Neural cell (in vitro differentiated cells): ENCODE measurements around the gene TBC1D8.

Experiments used
- EZH2 ChIP-seq: fragments of 200-600, 300-800 bp; shearing (Covaris generic), sonication (generic); IDR thresholded peaks from 2 replicates; pipeline ENCODE4 v1.6.1; 2014; ENCODE audit warnings: antibody characterized with exemption, low read length, borderline replicate concordance, mild to moderate bottlenecking; ENCODE audit not compliant: insufficient read depth, poor library complexity, severe bottlenecking
- SMC3 ChIP-seq: fragments of 450-650 bp; conservative IDR thresholded peaks from 2 replicates; pipeline ENCODE4 v1.6.1; 2014; ENCODE audit warnings: antibody characterized with exemption, mild to moderate bottlenecking, moderate library complexity; ENCODE audit not compliant: poor library complexity
- TF ChIP-seq, protein P1 (sequence below): fragments of 450-650 bp; IDR thresholded peaks from 2 replicates; pipeline ENCODE4 v1.5.1; 2014; ENCODE audit warnings: antibody characterized with exemption, mild to moderate bottlenecking, moderate library complexity; ENCODE audit not compliant: poor library complexity, severe bottlenecking
- TF ChIP-seq, protein P2 (sequence below): IDR thresholded peaks from 2 replicates; pipeline ENCODE4 v1.6.1; 2012; ENCODE audit warnings: borderline replicate concordance

DNA sequence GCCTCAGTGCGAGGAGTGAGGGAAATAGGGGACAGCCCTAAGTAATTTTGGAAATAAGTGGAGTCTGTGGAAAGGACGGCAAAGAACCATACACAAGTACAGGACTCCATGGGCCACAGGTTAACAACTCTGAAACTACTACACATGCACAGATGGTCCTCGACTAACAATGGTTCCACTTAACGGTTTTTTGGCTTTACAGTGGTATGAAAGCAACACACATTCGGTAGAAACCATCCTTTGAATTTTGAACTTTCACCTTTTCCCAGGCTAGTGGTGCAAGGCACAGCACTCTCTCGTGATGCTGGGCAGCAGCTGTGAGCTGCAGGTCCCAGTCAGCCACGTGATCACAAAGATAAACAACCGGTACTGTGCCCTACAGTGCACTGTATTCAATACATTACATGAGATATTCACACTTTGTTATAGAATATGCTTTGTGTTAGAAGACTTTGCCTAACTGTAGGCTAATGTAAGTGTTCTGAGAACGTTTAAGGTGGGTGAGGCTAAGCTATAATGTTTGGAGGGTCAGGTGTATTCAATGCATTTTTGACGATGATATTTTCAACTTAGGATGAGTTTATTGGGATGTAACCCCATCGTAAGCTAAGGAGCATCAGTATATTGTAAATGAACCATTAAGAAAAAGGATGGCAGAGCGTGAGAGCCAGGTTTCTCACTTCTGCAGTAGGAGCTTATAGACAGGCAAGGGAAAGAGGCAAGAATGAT is 44.6 kb downstream of the TBC1D8 start:
- no peak for TF ChIP-seq SMC3
- TF ChIP-seq, protein P1, sequence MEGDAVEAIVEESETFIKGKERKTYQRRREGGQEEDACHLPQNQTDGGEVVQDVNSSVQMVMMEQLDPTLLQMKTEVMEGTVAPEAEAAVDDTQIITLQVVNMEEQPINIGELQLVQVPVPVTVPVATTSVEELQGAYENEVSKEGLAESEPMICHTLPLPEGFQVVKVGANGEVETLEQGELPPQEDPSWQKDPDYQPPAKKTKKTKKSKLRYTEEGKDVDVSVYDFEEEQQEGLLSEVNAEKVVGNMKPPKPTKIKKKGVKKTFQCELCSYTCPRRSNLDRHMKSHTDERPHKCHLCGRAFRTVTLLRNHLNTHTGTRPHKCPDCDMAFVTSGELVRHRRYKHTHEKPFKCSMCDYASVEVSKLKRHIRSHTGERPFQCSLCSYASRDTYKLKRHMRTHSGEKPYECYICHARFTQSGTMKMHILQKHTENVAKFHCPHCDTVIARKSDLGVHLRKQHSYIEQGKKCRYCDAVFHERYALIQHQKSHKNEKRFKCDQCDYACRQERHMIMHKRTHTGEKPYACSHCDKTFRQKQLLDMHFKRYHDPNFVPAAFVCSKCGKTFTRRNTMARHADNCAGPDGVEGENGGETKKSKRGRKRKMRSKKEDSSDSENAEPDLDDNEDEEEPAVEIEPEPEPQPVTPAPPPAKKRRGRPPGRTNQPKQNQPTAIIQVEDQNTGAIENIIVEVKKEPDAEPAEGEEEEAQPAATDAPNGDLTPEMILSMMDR: no peak
- TF ChIP-seq, protein P2, sequence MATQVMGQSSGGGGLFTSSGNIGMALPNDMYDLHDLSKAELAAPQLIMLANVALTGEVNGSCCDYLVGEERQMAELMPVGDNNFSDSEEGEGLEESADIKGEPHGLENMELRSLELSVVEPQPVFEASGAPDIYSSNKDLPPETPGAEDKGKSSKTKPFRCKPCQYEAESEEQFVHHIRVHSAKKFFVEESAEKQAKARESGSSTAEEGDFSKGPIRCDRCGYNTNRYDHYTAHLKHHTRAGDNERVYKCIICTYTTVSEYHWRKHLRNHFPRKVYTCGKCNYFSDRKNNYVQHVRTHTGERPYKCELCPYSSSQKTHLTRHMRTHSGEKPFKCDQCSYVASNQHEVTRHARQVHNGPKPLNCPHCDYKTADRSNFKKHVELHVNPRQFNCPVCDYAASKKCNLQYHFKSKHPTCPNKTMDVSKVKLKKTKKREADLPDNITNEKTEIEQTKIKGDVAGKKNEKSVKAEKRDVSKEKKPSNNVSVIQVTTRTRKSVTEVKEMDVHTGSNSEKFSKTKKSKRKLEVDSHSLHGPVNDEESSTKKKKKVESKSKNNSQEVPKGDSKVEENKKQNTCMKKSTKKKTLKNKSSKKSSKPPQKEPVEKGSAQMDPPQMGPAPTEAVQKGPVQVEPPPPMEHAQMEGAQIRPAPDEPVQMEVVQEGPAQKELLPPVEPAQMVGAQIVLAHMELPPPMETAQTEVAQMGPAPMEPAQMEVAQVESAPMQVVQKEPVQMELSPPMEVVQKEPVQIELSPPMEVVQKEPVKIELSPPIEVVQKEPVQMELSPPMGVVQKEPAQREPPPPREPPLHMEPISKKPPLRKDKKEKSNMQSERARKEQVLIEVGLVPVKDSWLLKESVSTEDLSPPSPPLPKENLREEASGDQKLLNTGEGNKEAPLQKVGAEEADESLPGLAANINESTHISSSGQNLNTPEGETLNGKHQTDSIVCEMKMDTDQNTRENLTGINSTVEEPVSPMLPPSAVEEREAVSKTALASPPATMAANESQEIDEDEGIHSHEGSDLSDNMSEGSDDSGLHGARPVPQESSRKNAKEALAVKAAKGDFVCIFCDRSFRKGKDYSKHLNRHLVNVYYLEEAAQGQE: no peak
- TF ChIP-seq EZH2: no peak
